HG02798 (cell line): ENCODE measurements around the gene TNS2.
"Not testable (repeated sequence)": the region's sequence is repeated elsewhere in the genome, so short reads cannot be mapped to it uniquely, and the experiment has no call there.

ENCODE experiments used
- ATAC-seq: cut with Tn5 transposase; IDR thresholded peaks from one replicate; pipeline ENCODE4 v1.9.1; 2021; ENCODE audit warnings: mild to moderate bottlenecking; ENCODE audit not compliant: unreplicated experiment, poor library complexity

Gene TNS2

DNA sequence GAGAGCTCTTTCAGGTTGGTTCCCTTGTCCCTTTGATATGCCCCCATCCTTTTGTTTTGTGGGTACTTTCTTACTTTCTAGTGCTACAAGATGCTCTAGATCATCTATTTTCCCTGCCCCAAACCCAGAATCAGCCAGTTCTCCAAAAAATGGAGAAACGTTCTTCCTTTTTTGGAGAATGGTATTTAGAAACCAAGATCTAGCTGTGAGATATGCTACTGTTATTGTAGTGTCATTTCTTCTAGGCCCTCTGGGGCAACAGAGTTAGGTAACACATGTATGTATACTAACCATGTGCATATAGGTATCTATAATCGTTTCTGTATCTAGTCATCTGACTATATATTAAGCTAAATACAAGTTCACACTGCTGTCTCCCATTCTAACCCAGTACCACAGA is 40.7 kb downstream of the TNS2 start:
- no peak for ATAC-seq

DNA sequence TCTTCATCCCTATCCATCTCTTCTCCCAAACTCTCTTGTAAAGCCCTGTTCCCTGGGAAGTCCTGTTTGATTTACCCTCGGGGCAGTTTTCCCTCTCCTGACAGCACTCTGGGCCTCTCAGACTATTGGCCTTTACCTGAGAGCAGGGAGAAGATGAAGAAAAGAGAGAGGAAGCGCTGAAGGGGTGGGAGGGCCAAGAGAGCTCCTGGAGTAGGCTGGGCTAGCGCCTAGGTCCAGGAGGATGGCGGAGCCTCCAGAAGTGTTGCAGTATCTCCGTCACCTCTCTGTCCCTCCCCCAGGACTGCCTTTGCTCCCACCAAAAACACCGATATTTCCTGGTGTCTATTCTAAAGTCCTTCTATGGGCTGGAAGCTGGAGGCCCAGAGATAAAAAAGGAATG is 41.9 kb downstream of the TNS2 start:
- ATAC-seq = no peak

DNA sequence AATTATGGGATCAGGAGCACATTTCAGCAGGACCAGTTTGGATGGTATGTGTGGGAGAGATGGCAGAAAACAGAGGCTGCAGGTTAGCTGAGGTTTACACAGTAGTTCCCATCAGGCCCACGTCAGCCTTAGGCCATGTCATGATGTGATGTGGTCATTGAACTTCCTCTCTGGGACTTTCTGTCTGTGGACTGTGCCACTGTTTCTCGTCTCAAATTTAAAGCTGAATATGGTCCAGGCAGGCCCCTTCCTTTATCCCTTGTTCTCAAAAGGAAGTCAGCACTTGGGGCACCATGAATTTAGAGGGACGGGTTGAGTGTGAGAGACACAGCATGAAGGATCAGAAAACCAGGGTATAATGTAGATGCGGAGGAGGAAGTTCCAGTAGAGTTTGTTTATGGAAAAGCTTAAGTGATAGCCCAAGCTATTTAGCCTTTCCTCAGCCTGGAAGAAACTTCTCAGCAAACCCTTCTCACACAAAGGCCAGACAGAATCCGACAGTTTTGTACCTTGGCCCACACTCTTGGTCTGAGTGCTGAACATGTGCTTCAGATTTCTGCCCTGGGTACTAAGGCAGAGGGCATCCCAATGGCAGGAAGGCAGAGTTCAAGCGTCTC is 44.0 kb downstream of the TNS2 start:
- ATAC-seq = no peak

DNA sequence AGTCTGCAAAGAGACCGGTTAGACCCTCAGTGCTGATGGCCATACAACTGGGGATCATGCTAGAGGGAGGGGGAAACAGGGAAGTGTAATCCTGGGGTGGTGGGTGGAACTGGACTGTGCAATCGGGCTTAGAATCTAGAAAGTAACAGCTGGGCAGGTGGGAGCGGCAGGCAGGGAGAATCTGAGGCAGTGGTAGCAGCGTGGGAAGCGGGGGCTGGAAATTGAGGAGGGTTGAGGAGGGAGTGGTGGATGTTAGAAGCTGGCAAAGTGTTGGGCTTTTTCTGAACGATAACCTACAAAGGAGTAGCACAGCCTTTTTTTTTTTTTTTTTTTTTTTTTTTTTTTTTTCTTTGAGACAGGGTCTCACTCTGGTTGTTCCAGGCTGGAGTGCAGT is 44.5 kb downstream of the TNS2 start:
- ATAC-seq = no peak

DNA sequence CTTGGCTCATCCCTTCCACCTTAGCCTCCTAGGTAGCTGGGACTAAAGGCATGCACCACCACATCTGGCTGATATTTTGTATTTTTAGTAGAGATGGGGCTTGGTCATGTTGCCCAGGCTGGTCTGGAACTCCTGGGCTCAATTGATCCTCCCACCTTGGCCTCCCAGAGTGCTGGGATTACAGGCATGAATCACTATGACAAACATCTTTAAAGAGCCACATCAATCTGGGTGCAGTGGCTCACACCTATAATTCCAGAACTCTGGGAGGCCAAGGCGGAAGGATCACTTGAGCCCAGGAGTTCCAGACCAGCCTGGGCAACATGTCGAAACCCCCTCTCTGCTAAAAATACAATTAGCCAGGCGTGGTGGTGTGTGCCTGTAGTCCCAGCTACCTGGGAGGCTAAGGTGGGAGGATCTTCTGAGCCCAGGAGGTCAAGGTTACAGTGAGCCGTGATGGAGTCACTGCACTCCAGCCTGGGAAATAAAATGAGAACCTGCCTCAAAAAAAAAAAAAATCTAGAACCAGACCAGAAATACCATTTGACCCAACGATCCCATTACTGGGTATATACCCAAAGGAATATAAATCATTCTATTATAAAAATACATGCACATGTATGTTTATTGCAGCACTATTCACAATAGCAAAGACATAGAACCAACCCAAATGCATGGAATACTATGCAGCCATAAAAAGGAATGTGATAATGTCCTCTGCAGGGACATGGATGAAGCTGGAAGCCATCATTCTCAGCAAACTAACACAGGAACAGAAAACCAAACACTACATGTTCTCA is 45.1 kb downstream of the TNS2 start:
- not testable (repeated sequence) for ATAC-seq

DNA sequence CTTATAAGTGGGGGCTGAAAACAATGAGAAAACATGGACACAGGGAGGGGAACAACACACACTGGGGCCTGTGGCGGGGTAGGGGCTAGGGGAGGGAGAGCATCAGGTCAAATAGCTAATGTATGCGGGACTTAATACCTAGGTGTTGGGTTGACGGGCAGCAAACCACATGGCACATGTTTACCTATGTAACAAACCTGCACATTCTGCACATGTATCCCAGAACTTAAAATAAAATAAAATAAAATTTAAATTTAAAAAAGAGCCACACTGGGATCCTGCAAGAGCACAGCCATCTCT is 45.7 kb downstream of the TNS2 start:
- ATAC-seq = not testable (repeated sequence)

DNA sequence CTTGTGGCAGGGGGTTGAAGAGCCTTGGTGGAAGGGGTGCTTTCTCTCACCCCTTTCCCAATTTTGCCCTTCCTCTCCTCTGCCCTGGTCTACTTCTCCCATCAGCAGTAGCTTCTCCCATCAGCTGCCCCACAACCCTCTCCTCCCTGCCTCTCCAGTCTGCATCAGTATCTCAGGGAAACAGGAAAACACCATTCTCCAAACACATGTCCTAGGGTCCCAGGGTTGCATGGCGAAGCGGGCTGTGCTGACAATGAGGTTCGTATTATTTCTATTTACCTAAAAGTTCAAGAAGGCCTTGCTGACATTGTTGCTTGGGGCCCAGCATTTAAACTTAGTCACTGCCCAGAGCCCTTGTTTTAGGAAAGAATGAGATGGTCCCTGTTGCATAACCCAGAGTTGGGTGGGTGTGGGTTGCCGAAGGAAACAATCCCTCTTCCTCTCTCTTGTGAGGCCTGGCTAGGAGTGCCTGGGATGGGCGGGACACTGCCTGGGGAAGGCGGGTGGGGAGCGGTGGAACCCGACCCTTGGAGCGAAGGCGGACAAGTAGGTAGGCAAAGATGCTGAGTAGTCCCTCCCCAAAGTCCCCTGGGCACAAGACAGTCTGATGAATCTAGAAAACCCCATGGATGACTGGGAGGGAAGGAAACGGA is 46.4 kb downstream of the TNS2 start:
- ATAC-seq = no peak

DNA sequence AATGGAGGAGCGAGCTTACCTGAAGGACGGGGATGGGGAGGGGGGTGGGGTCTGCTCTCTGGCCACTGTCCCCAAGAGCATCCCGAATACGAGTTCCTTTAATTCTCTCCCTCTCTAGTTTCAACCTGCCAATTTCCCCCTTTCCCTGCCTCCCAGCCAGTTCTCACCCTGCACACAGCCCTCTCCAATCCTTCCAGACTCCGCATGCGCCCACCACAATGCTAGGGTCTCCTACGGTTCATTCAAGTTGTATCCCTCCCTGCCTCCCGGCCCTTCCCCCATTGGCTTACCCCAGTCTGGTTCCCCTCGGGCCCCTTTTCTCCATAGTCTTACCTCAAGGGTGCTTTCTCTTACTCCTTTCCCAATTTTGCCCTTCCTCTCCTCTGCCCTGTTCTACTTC is 46.9 kb downstream of the TNS2 start:
- no peak for ATAC-seq

DNA sequence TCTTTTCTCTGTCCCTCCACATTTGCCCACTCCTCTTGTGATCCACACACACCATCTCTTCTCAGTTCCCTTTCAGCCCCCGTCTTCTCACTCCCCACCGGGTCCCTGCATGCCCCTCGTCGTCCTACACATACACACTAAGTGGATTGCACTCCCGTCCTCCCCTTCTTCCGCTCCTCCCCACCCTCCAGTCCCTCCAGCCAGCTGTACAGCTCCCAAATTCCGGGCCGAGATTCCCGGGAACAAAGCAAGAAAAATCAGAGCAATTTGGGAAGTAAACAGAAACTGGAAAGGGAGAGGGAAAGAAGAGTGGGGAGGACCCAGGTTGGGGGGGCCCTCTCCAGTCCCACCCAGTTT is 47.3 kb downstream of the TNS2 start:
- no peak for ATAC-seq

DNA sequence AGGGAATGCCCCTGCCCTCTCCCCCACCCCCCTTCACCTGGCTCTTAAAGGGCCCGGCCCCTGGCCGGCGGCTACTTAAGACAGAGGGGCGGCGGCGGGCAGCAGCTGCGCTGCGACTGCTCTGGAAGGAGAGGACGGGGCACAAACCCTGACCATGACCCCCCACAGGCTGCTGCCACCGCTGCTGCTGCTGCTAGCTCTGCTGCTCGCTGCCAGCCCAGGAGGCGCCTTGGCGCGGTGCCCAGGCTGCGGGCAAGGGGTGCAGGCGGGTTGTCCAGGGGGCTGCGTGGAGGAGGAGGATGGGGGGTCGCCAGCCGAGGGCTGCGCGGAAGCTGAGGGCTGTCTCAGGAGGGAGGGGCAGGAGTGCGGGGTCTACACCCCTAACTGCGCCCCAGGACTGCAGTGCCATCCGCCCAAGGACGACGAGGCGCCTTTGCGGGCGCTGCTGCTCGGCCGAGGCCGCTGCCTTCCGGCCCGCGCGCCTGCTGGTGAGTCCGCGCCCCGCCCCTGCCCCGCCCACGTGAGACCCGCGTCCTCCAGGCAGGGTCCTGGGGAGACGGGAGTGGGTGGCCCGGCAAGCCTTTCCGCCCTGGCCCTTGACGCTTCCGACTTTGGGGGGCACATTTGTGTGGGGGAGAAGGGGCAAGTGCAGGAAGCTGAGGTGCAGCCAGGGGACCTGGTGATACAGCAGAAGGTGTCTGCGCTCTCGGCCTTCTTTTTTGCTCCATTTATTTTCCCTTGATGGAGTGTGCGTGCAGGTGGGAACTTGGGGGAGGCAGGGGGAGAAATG is 47.9 kb downstream of the TNS2 start, which contains the start of gene IGFBP6:
TSS of gene IGFBP6 (plus strand) at position 104 of the 790 bp plus-strand sequence. CDS start at position 155, 51 bp downstream.
- no peak for ATAC-seq

DNA sequence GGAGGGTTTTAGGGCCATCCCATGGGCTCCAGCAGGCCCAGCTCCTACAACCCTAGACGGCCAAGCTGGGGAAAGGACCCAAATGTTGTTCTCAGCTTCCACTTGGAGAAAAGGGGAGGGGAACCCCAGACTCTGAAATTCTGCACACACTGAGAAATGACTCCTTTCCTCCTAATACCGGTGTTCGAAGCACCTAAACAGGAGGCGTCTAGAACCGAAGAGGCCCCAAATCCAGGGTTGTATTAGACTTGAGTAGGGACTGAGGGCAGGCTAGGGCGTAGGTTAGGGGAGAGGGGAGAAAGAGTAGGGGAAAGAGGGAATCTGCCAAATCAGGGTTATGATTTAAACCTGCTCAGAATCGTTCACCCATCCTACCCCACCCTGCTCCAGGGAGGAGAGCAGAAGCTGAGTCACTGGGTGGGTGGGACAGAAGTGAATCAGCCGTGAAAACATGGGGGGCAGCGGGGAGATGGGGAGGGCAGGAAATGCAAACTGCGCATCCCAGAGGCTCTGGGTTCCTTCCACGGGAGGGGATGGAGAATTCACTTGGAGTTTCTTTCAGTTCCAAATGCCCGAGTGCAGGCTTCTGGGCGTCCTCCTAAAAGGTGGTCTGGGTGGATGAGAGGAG is 48.6 kb downstream of the TNS2 start:
- ATAC-seq = no peak

DNA sequence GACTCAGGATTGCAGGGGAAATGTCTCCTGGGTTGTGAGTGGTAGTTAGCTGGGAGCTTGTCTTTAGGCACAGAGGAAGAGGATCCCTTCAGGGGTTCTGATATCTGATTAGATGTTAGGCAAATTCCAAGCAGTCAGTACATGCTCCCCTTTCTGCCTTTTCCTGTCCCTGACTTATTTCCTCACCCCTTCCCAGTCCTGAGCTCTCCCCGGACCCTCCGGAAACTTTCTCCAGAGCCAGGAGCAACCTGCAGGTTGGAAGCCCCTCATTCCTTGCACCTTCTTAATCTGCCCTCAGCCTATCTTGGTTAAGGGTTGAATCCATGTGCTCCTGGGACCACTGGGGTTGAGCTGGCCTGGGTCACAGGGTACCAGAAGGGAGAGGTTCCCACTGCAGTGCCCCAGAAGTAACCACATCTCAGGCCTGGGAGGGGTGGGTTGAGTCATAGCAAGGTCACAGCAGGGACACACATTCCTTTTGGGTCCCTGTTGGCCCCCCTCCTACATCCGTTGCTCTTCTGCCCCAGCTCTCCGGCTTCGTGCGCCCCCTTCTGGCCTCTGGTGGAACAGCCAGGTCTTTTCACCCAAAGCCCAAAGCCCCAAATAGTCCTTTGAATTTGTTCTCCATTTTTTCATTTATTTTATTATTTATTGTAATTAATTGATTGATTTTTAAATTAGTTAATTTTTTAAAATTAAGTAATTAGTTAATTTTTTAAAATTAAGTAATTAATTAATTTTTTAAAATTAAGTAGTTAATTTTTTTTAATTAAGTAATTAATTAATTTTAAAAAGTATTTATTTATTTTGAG is 49.4 kb downstream of the TNS2 start:
- no peak for ATAC-seq

DNA sequence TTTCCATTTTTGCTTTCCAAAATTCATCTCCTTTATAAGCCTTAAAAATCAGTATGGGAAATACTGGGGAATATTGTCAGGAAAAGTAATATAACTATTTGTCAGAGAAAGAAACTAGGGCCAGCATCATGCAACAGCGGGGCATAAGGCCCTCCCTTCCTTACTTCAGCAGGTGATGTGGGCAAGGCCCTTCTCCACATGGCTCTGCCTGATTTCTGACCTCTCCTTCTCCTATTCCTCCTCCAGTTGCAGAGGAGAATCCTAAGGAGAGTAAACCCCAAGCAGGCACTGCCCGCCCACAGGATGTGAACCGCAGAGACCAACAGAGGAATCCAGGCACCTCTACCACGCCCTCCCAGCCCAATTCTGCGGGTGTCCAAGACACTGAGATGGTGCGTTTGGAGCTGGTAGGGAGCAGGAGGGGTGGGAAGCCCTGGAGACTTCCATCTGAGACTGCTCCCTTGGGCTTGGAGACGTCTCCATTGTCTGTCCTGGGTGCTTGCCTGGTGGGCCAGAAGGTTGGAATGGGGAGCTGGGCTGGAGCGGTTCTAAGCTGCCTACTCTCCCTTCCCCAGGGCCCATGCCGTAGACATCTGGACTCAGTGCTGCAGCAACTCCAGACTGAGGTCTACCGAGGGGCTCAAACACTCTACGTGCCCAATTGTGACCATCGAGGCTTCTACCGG is 50.7 kb downstream of the TNS2 start:
- ATAC-seq = no peak

DNA sequence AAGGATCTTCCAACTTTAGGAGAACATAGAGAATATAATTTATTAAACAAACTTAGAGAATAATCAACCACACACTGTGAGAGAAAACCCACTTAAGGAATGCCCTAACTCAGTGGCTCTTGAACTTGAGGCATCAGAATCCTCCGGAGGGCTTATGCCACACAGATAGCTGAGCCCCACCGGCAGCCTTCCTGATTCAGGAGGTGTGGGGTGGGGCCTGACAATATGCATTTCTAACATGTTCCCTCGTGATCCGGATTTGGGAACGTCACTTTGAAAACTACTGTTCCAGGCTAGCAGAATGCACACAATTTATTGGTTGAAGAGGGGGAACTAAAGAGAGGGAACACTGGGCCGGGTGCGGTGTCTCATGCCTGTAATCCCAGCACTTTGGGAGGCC is 51.4 kb downstream of the TNS2 start:
- ATAC-seq = no peak

DNA sequence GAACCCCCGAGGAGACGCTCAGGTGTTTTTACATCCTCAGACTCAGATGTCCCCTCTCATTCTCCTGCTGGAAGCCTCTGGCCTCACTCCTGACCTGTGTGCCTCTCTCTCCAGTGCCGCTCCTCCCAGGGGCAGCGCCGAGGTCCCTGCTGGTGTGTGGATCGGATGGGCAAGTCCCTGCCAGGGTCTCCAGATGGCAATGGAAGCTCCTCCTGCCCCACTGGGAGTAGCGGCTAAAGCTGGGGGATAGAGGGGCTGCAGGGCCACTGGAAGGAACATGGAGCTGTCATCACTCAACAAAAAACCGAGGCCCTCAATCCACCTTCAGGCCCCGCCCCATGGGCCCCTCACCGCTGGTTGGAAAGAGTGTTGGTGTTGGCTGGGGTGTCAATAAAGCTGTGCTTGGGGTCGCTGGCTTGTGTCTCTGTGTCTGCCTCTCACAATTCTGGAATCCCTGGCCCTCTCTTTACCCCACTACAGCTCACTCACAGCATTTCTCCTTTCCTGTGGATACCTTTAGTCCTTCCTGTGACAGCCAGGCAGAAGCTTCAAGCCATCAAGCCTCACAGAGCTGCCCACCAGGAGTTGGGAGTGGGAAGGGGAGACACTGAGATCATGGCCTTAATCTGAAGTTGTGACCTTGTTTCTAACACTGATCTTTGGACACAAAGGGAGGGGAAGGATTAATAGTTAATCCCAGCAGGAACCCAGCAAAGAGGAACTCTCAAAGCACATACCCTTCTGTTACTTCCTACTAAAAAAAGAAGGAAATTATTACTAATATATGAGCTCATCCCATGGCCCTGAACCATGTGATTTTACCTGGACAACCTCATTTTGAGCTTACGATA is 52.3 kb downstream of the TNS2 start:
- no peak for ATAC-seq

DNA sequence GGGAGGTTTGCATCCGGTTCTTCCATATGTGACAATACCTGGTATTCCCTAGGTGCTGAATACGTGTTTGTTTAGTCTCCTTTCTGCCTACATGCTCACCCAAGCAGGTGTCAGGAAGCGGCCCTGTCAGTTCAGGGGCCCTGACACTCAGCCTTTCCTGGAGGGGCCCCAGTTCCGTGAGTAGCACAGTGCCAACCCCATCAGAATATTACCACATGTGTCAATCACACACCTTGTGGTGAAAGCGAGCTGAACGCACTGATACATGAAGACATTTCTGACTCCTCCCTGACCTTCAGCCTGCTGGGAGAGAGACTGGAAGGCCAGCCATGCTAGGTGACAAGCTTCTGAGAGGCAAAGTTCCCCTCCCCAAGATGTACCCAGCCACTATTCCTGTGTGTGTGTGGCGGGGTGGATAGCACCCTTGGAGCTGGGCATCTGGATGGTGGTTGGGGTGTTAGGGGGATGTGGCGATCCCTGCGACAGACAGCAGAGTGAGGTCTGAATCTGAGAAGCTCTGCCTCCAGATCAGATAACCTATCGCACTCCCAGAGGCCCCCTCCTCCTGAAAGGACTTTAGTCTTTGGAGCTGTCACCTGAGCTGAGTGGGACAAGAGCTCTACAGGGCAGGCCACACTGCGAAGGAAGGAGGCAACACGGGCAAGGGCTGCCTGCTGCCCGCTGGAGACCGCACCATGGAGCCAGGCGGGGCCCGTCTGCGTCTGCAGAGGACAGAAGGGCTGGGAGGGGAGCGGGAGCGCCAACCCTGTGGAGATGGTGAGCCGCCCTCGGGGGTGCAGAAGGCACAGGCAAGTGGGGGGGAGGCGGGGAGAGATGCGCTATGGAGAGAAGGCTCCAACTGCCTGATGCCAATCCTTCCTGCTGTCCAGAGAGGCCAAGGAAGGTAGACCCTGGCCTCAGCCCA is 53.3 kb downstream of the TNS2 start, which contains the start of gene SOAT2:
TSS of gene SOAT2 (plus strand) at position 604 of the 925 bp plus-strand sequence. CDS start at position 696, 92 bp downstream.
- peak; percentile 61 for ATAC-seq

DNA sequence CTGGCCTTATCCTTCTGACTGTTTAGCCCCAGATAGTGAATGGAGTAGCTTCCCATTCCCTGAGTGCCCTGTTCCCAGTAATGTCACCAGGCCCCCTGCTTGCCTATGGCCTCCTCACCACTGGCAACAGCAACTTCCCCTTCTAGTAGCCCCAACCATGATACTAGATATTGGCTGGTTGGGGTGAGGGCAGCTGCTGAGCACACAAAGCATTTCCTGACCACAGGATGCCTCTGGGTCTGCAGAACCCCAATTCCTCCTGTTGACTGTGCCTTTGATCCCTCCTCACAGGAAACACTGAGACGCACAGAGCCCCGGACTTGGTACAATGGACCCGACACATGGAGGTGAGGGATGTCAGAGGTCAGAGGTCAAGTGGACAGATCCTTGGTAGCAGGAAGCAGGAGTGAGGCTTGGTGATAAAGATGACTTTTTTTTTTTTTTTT is 54.0 kb downstream of the TNS2 start:
- ATAC-seq = no peak
